Measurements from ENCODE around the gene PTS.

Gene PTS

GRCh38 chr11:112211536-112211935 lies 14.7 kb upstream of the PTS start:
- H3K36me3 Mint-ChIP-seq, result no peaks in the 10 kb centered on the region
- ATAC-seq (ENCODE audit: low read depth), result no peak
- no peak overlapping the region for H3K4me3 Mint-ChIP-seq
- DNase-seq (ENCODE audit: low spot score in 2 of 2), result no peak
- H3K4me1 Mint-ChIP-seq, result no peaks in the 10 kb centered on the region
- H3K27me3 Mint-ChIP-seq, result peaks cover 2% of the 10 kb centered on the region
- no peak overlapping the region for H3K27ac Mint-ChIP-seq
- H3K9me3 Mint-ChIP-seq, result no peaks in the 10 kb centered on the region

DNA sequence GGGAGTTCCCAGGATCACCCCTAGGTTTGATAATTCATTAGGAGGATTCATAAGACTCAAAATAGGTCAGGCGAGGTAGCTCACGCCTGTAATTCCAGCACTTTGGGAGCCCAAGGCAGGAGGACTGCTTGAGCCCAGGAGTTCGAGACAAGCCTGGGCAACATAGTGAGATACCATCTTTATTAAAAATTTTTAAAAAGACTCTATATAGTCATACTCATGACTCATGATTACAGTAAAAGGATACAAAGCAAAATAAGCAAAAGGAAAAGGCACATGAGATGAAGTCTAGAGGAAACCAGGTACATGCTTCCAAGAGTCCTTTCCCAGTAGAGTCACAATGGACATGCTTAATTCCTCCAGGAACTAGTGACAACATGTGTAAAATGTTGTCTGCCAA lies 13.9 kb upstream of the PTS start:
- Mint-ChIP-seq H3K4me3 (no peak overlapping the region), H3K27ac (no peak overlapping the region), H3K9me3 (no peaks in the 10 kb centered on the region), H3K27me3 (peaks cover 2% of the 10 kb centered on the region), H3K36me3 (no peaks in the 10 kb centered on the region), H3K4me1 (no peaks in the 10 kb centered on the region)
- ATAC-seq (ENCODE audit: low read depth) (no peak), DNase-seq (ENCODE audit: low spot score in 2 of 2) (no peak)

- ATAC-seq (ENCODE audit: low read depth), result no peak
- Mint-ChIP-seq H3K27ac (no peak overlapping the region), H3K27me3 (peaks cover 2% of the 10 kb centered on the region)
Measured at GRCh38 chr11:112212710-112213109, 13.5 kb upstream of the PTS start.

DNA sequence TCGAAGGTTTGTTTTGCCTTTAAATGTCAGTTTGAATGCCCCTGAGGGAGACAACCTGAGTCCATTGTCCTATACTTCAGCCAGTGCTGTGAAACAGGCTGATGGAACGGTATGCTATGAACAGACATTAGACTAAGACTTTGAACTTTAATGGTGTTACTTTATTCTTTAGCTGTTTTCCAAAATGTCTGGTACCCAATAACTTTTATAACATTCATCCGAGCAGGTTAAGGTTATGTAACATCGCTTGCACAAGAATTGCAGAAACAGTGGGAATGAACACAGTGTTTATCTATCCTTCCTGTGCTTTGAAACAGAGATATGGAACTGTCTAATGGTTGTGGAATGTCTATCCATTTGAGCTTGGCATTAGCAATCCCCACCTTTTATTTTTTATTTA lies 12.5 kb upstream of the PTS start:
- H3K27me3 Mint-ChIP-seq, result peaks cover 2% of the 10 kb centered on the region
- H3K36me3 Mint-ChIP-seq, result no peaks in the 10 kb centered on the region
- no peak for ATAC-seq (ENCODE audit: low read depth)
- DNase-seq (ENCODE audit: low spot score in 2 of 2), result no peak
- H3K4me3 Mint-ChIP-seq, result no peak overlapping the region
- no peak overlapping the region for H3K27ac Mint-ChIP-seq
- no peaks in the 10 kb centered on the region for H3K9me3 Mint-ChIP-seq
- no peaks in the 10 kb centered on the region for H3K4me1 Mint-ChIP-seq

More at GRCh38 chr11:112212710-112213109, 13.5 kb upstream of the PTS start:
- no peak for DNase-seq (ENCODE audit: low spot score in 2 of 2)
- H3K9me3 Mint-ChIP-seq, result no peaks in the 10 kb centered on the region
- H3K4me3 Mint-ChIP-seq, result no peak overlapping the region
- H3K4me1 Mint-ChIP-seq, result no peaks in the 10 kb centered on the region
- no peaks in the 10 kb centered on the region for H3K36me3 Mint-ChIP-seq

GRCh38 chr11:112215621-112216020 lies 10.6 kb upstream of the PTS start:
- H3K36me3 Mint-ChIP-seq, result no peaks in the 10 kb centered on the region
- peaks cover 2% of the 10 kb centered on the region for H3K27me3 Mint-ChIP-seq
- no peak for ATAC-seq (ENCODE audit: low read depth)
- peaks cover 5% of the 10 kb centered on the region for H3K4me1 Mint-ChIP-seq
- DNase-seq (ENCODE audit: low spot score in 2 of 2), result no peak
- no peak overlapping the region for H3K27ac Mint-ChIP-seq
- no peak overlapping the region for H3K4me3 Mint-ChIP-seq
- H3K9me3 Mint-ChIP-seq, result no peaks in the 10 kb centered on the region

- H3K4me1 Mint-ChIP-seq, result peaks cover 5% of the 10 kb centered on the region
- no peaks in the 10 kb centered on the region for H3K36me3 Mint-ChIP-seq
- ATAC-seq (ENCODE audit: low read depth) (no peak), DNase-seq (ENCODE audit: low spot score in 2 of 2) (no peak)
- no peaks in the 10 kb centered on the region for H3K9me3 Mint-ChIP-seq
- H3K4me3 Mint-ChIP-seq, result no peak overlapping the region
- peaks cover 2% of the 10 kb centered on the region for H3K27me3 Mint-ChIP-seq
- H3K27ac Mint-ChIP-seq, result no peak overlapping the region
Measured at GRCh38 chr11:112216561-112217105, 9.6 kb upstream of the PTS start.

- H3K27me3 Mint-ChIP-seq, result no peaks in the 10 kb centered on the region
- no peak overlapping the region for H3K4me3 Mint-ChIP-seq
- no peaks in the 10 kb centered on the region for H3K36me3 Mint-ChIP-seq
- H3K9me3 Mint-ChIP-seq, result no peaks in the 10 kb centered on the region
- DNase-seq (ENCODE audit: low spot score in 2 of 2) (peak; percentile 38 to 70), ATAC-seq (ENCODE audit: low read depth) (peak; percentile 99)
- H3K4me1 Mint-ChIP-seq, result peaks cover 5% of the 10 kb centered on the region
- H3K27ac Mint-ChIP-seq, result no peak overlapping the region
Measured at GRCh38 chr11:112219476-112220232, 6.6 kb upstream of the PTS start.

DNA sequence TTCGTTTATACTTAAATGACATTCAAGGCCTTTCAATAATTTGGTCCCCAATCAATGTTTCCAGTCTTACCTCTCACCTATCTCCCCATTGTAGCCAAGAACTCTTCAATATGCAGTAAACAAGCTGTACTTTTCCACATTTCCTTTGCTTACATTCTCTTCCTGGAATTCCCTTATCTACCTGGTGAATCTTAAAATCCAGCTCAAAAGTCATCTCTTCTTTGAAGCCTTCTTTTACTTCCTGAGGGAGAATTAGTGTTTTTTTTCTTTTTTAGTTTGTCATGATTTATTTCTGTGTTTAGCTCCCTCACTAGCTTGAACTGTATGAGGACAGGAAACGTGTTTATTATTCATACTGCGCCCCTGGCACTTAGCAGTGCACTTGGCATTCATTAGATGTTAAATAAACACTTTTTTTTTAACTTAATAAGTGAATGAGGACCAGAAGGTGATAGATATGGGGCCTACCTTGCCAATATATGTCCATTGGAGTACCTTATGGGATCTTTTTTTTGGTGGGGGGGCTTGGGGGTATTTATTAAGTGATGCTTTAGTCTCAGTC lies 4.9 kb upstream of the PTS start:
- no peak overlapping the region for H3K27ac Mint-ChIP-seq
- H3K27me3 Mint-ChIP-seq, result no peaks in the 10 kb centered on the region
- no peak overlapping the region for H3K4me3 Mint-ChIP-seq
- H3K36me3 Mint-ChIP-seq, result peaks cover 2% of the 10 kb centered on the region
- H3K9me3 Mint-ChIP-seq, result no peaks in the 10 kb centered on the region
- no peak for ATAC-seq (ENCODE audit: low read depth)
- DNase-seq (ENCODE audit: low spot score in 2 of 2), result no peak
- H3K4me1 Mint-ChIP-seq, result peaks cover 5% of the 10 kb centered on the region

DNA sequence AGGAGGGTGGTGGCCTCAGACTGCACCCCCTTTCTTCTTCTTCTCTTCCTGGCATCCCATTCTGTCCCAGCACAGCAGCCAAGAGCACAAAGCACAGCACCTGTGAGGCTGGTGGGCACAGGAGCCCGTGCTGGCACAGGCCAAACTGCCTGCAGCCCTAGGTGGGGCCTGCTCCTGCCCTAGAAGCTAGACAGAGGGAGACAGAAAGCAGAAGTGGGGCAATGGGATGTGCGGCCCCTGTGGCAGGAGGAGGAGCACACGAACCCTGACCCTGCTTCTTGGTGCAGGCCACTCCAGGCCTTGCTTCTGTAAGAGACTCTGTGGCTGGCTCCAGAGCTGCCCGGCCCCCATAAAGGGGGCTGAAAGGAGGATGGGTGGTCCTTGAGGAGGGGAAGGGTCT lies 3.9 kb upstream of the PTS start:
- no peak for ATAC-seq (ENCODE audit: low read depth)
- H3K27me3 Mint-ChIP-seq, result no peaks in the 10 kb centered on the region
- H3K36me3 Mint-ChIP-seq, result peaks cover 2% of the 10 kb centered on the region
- H3K4me1 Mint-ChIP-seq, result peaks cover 8% of the 10 kb centered on the region
- H3K27ac Mint-ChIP-seq, result no peak overlapping the region
- H3K4me3 Mint-ChIP-seq, result no peak overlapping the region
- DNase-seq (ENCODE audit: low spot score in 2 of 2), result no peak
- no peaks in the 10 kb centered on the region for H3K9me3 Mint-ChIP-seq

GRCh38 chr11:112223121-112223520 lies 3.1 kb upstream of the PTS start:
- H3K4me3 Mint-ChIP-seq, result no peak overlapping the region
- peaks cover 2% of the 10 kb centered on the region for H3K36me3 Mint-ChIP-seq
- no peaks in the 10 kb centered on the region for H3K27me3 Mint-ChIP-seq
- H3K27ac Mint-ChIP-seq, result no peak overlapping the region
- DNase-seq (ENCODE audit: low spot score in 2 of 2), result no peak
- H3K9me3 Mint-ChIP-seq, result no peaks in the 10 kb centered on the region
- H3K4me1 Mint-ChIP-seq, result peaks cover 14% of the 10 kb centered on the region
- no peak for ATAC-seq (ENCODE audit: low read depth)

DNA sequence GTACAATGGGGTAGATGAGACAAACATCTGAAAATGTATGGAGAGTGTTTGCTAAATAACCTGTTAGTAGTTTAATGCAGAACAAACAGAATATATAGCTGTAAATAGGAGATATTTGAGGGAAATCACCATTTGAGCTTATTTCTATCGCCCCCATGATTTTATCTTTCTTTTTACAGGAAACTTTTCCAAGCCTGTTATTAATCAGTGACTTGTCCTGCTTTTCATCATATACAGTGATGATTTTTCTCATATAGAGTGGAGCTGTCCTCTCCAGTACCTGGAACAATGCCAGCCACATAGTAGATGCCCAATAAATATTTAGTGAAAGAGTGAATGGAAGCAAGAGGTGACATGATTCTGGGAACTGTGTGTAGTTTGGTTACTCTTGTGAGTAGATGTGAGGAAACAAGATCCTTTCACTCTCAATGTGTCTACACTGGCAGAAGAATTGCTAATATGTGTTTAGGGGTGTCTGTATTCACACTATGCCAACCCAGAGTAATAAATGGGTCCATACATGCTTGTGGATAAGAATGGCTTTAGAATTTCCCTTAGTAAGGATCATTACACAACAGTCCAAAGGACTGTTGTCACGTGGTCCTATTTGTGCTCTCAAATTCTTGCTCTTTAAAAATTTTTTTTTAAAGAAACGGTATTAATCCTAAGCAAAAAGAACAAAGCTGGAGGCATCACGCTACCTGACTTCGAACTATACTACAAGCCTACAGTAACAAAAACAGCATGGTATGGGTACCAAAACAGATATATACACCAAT lies 2.3 kb upstream of the PTS start:
- Mint-ChIP-seq H3K27ac (no peak overlapping the region), H3K27me3 (no peaks in the 10 kb centered on the region), H3K36me3 (peaks cover 4% of the 10 kb centered on the region), H3K4me1 (peaks cover 14% of the 10 kb centered on the region), H3K9me3 (no peaks in the 10 kb centered on the region), H3K4me3 (no peak overlapping the region)
- DNase-seq (ENCODE audit: low spot score in 2 of 2) (no peak), ATAC-seq (ENCODE audit: low read depth) (no peak)

DNA sequence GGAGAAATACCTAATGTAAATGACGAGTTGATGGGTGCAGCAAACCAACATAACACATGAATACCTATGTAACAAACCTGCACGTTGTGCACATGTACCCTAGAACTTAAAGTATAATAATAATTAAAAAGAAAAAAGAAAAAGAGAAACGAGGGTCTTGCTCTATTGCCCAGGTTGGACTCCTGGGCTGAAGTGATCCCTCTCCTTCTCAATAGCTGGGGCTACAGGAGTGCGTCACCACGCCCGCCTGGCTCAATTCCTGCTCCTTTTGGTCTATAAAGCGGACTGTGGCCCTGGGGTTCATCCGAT lies 521 bp upstream of the PTS start:
- Mint-ChIP-seq H3K4me1 (peaks cover 10% of the 10 kb centered on the region), H3K9me3 (no peaks in the 10 kb centered on the region), H3K4me3 (peak overlapping the region; percentile 97), H3K27me3 (no peaks in the 10 kb centered on the region), H3K36me3 (peaks cover 9% of the 10 kb centered on the region), H3K27ac (peak overlapping the region; percentile 99)
- no peak for DNase-seq (ENCODE audit: low spot score in 2 of 2)
- no peak for ATAC-seq (ENCODE audit: low read depth)

GRCh38 chr11:112226831-112227401 lies 688 bp downstream of the PTS start:
- peaks cover 10% of the 10 kb centered on the region for H3K4me1 Mint-ChIP-seq
- peaks cover 13% of the 10 kb centered on the region for H3K36me3 Mint-ChIP-seq
- H3K4me3 Mint-ChIP-seq, result peak overlapping the region; percentile 97
- ATAC-seq (ENCODE audit: low read depth) (peak; percentile 61), DNase-seq (ENCODE audit: low spot score in 2 of 2) (no peak)
- peak overlapping the region; percentile 99 for H3K27ac Mint-ChIP-seq
- H3K27me3 Mint-ChIP-seq, result no peaks in the 10 kb centered on the region
- no peaks in the 10 kb centered on the region for H3K9me3 Mint-ChIP-seq

DNA sequence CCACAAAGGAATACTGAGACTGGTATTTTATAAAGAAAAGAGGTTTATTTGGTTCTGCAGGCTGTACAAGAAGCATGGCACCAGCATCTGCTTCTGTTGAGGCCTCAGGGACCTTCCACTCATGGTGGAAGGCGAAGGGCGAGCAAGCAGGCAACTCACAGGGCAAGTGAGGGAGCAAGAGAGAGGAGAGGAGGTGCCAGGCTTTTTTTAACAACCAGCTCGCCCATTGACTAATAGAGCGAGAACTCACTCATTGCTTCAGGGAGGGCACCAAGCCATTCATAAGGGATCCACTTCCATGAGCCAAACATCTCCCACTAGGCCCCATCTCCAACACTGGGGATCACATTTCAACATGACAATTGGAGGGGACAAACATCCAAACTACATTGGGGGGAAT lies 1.2 kb downstream of the PTS start:
- DNase-seq (ENCODE audit: low spot score in 2 of 2) (no peak), ATAC-seq (ENCODE audit: low read depth) (no peak)
- Mint-ChIP-seq H3K9me3 (no peaks in the 10 kb centered on the region), H3K4me3 (peak overlapping the region; percentile 97), H3K27ac (peak overlapping the region; percentile 99), H3K36me3 (peaks cover 15% of the 10 kb centered on the region), H3K4me1 (peaks cover 10% of the 10 kb centered on the region), H3K27me3 (no peaks in the 10 kb centered on the region)
